Peyer's patch (tissue), 4 donors: Measurements from ENCODE around the gene CCDC85A.

Experiments
- CTCF ChIP-seq, 6 experiments: fragments of 450-650 bp in 4 of 6; fragments of 200-600 bp in 2 of 6; sonication (generic) in 1 of 6; IDR thresholded peaks; one replicate each; pipeline ENCODE4 v1.5.1; 2017 to 2019; ENCODE audit warnings: antibody characterized with exemption in 6 of 6, mild to moderate bottlenecking in 3 of 6, moderate library complexity in 1 of 6
- POLR2A ChIP-seq, 2 donors: fragments of 450-650 bp; IDR thresholded peaks; one replicate each; pipeline ENCODE4 v1.5.1; 2017; ENCODE audit warnings: antibody characterized with exemption in 2 of 2, mild to moderate bottlenecking in 2 of 2, moderate library complexity in 2 of 2

- no peak for TF ChIP-seq POLR2A (IDR thresholded peaks at IDR 0.05)
- no peak for TF ChIP-seq CTCF (IDR thresholded peaks at IDR 0.05)
Measured at GRCh38 chr2:56167616-56168562, 15.9 kb upstream of the CCDC85A start.
